Activated CD4-positive, CD25-positive, alpha-beta regulatory T cell treated with anti-CD3 and anti-CD28 coated beads, Interleukin-2, amount 50 U/mL, for 72 hours (primary cell): Measurements from ENCODE around the gene EDNRB.
"Not testable (repeated sequence)": the region's sequence is repeated elsewhere in the genome, so short reads cannot be mapped to it uniquely, and the experiment has no call there.

Source experiments
- DNase-seq: peaks from one replicate; pipeline ENCODE4 v3.0.0; 2021

The EDNRB gene

DNA sequence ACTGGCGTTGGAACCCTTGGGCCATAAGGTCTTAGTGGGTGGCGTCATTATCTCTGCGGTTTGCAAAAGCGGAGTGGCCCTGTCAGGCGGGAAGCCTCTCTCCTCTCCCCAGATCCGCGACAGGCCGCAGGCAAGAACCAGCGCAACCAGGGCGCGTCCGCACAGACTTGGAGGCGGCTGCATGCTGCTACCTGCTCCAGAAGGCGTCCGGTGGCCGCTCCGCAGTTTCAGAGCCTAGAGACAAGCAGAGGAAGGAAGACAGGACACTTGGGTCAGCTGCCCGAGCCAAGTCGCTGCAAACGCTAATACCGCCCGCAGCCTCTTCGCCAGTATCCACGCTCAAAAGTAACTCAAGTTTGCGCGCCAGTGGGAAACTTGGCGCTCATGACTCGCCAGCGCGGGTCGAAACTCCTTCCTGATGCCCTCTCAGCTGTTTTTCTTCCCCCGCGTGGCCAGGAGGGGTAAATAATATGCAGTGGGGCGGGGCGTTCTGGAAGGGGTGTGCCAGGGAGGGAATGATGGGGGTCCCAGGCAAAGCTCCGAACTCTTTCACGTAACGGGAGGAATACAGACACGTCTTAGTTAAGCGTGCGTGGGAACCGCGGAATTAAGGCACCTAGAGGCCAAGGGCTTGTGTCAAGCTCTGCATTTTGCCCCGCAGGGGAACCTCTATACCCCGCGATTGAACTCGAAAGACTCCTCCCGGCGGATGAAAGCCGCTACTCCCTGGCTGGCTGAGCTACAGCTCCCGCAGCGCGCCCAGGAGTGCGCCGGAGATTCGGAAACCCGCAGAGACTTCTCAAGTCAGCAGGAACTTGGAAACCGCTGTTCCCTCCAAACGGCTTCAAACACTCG is at the start of gene EDNRB:
Gene EDNRB (minus strand): TSS at position 441 of the 855 bp plus-strand sequence. CDS start 258 bp downstream, at position 183.
- DNase-seq, result no peak

DNA sequence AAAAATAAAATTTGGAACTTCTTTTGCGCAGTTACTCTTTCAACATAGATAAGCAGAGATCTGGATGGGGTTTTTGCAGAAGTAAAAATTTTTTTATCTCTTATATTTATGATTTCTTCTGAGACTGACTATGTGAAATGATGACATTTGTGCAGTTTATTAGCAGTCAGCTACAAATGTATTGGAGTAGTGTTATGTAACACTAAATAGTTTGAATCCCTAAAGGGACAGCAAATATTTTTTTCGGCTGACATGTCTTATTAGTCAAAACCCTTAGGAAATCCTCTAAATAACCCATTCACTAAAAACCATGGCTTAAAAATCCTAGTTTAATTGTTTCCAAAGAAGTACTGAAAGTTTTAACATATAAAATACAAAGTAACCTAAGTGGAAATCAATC is 48.0 kb upstream of the EDNRB start:
- no peak for DNase-seq

DNA sequence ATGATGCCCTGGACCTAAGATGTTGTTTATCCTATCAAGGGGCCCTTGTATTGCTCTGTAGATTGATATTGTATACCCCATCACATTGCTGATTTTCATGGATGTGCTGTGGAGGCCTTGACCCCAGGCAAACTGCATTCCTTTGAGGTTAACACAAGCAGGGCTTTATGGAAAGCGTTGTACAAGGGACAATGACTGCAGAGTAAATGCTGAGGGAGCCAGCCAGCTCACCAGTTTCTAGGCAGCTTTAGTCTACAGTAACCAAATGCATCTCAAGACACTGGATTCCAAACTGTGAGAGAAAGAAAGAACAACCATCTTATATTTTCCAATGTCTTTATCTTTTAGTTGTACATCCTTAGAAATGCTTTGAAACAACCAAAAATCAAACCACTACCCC is 34.1 kb upstream of the EDNRB start:
- DNase-seq, result no peak

DNA sequence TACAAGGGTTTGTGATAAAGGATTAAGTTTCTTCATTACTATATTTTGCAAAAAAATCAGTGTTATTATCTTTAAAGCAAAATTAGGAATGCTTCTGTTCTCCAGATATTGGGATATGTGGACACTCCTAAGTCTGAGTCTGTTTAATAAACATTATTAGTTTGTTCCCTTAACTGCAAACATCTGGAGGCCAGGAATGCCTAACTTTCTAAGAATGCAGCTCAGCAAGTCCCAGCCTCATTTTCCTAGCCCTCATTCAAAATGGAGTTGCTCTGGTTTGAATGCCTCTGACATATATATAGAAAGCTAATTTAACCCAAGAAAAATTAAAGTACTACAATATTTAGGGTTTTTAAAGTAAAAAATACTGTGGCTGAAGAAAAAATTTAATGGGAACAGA is 33.6 kb upstream of the EDNRB start:
- DNase-seq, result no peak

DNA sequence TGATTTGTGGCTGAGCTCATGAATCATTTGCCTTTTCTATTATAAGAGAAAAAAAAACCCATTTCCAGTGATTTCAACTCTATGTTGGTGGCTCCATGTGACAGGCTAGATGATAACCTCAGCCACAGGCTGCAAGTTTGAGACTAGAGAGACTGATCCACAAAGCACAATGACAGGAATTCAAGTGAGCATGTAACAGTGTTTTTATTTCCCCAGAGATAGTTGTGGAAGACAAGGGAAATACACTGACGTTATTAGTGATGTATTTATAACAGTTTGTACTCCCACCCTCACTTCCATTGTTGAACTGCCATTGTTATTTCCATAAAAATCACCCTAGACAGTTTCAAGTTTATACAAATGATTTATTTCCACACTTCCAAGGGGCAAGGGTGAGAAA is 27.9 kb upstream of the EDNRB start:
- no peak for DNase-seq

DNA sequence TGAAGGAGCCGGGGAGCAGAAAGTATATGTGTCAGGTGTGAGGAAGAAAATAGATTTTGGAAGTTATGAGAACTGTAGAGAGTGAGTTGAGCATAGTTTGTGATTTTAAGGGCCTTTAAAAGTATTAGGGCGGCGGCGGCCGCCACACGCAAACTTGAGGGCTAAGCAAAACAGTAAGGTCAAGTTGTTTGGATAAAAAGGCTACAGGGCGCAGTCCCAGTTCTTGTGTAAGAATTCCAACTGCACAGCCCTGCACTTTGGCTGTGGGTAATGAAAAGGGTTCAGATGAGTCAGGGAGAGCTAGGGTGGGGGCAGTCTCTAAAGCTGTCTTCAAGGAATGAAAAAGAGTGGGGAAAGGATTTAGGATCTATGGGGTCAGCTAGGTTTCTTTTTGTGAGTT is 16.4 kb upstream of the EDNRB start:
- DNase-seq, result not testable (repeated sequence)

DNA sequence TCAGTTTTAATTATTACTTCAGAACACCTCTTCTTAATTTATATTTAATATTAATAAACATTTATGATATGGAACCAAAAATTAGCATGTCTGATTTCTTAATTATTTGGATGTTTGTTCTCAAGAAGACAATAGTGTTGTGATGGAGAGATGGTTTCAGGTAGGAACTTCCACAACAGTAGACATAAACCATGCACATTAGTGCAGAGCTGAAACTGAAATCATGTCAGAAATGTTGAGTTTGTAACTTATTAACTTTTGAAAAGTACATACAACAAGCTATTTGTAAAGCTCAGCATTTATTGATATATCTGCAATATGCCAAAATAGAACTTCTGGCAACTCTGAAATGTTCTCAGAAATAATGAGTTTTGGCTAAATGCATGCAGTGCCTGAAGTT is 11.8 kb upstream of the EDNRB start:
- no peak for DNase-seq

DNA sequence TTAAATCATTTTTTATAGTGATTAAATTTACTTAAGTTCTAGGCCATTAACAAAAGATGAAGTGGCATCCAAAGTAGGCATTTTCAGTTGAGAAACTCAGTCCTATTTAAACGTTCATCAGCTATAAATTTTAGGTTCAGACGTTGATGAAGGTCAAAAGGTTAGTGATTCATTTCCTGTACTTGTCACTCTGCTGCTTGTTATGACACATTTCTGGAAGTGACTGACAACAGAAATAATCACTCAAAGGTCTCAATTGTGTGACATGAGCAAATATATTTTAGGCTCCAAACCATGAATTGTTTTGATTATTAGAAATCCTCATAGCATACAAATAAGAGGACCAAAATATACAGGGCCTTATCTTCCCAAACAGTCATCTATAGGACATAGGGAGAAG is 10.3 kb upstream of the EDNRB start:
- DNase-seq, result no peak

DNA sequence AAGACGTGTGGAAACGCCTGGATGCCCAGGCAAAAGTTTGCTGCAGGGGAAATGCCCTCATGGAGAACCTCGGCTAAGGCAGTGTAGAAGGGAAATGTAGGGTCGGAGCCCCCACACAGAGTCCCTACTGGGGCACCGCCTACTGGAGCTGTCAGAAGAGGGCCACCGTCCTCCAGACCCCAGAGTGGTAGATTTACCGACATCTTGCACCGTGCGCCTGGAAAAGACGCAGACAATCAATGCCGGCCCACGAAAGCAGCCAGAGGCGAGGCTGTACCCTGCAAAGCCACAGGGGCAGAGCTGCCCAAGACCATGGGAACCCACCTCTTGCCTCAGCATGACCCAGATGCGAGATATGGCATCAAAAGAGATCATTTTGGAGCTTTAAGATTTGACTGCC is 7.0 kb upstream of the EDNRB start:
- DNase-seq, result no peak

DNA sequence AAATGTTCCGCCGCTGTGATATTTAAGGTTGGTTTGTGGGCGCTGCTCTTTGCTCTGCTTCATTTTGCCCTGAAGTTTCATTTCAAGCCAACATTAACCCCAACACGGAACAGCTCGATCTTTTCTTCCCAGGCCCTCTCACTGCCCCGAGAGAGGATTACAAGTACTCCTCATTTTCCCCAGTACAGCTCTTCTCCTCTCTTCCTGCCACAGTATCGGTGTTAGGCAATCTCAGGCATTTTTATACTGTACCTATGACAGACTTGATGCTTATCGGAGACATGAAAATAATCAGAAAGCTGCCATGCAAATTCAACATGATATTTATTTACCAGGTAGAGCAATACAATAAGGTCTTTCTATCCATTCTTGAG is 1.3 kb upstream of the EDNRB start:
- no peak for DNase-seq

DNA sequence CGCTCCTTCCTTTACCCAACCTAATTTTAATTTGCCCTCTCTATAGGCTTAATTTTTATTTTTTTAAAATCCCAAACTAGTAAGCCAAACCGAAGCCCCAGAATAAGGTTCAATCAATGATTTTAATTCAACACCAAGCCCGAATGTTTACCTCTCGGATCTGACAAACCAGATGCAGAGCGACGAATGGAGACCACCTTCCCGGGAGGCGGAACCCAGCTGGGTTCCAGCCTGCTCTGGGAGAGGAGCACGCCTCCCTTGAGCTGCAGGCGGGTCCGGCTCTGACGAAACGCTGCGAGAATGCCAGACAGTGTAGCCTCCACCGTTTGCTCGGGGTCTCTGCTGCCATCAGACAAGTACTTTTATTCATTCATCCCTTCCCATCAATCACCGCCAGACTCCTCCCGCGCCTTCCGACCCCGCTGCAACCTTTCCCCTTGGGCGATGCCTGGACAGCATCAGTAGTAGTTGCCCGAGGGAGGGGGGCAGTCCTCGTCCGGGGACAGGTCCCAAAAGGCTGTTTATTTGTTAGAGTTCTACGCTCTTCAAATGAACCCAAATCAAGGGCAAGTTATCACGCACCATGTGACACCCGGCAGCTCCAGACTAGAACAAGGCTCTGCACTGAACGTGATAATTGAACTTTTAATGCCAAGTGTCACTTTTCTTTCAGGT is 752 bp upstream of the EDNRB start:
- no peak for DNase-seq

DNA sequence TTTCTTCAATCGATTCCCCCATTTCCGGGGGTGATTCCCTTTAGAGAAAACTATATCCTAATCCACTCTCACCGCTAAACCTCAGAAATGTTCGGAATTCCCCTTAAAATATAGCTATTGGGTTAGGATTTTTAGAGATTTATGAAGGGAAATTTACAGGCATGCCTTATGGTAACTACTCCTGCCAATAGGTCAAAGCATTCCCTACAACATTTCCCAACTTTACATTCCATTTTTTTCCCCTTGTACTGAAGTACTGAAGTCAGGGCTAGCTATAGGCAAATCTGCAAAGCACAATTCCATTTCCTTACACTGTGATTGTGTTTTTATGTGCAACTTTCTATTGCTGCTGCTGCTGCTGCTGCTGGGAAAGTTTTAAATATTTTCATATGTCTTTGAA is 2.1 kb downstream of the EDNRB start:
- no peak for DNase-seq

DNA sequence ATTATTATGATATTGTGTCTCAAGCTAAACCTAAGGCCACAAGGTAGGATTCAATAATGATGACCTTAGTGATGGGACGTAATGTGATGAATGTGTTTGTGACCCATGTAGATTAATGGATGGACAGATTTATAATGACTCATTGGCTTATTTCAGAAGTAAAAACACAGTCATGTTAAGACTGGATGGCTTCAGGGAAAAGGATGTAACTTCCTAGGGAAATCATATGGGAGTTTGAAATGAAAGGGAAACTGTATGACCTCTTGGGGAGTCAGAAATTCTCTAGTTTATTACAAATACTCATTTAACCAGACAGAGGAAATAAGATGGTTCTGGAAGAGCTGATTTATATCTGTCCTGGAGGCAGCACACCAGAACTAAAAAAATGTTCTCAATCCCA is 2.9 kb downstream of the EDNRB start:
- DNase-seq, result no peak

DNA sequence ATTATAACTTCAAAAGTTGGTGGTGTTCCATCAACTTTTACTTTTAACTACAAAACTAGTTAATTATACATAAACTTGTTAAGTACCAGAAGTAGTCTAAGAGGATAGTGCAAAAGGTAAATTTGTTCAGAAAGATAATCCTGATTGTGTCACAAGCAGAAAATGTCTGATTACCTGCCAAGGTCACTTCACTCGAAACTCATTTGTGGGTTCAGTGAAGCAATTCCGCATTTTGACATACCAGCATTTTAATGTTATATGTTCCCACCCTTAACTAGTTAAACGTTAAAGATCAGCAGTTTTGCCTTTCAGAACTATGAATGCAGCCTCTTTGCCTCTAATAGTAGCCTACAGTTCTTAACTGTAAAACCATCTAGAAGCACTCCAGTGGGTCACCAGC is 5.6 kb downstream of the EDNRB start:
- no peak for DNase-seq

DNA sequence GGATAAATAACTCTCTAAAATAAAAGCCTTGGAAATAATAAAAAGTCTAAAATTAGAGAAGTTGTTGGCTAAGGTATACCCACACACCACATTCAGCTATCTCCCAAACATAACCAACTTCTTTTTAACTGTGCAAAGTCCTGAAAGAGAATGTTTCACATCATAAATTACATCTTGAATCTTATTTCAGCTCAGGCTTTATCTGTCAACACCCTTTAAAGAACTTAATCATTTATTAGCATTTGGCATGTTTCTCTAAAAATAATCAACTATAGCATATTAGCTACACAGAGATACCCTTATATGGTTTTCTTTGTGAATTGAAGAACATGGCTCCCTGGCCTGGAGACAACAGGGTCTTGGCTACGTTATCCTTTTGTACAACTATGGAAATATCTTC is 6.9 kb downstream of the EDNRB start:
- no peak for DNase-seq

DNA sequence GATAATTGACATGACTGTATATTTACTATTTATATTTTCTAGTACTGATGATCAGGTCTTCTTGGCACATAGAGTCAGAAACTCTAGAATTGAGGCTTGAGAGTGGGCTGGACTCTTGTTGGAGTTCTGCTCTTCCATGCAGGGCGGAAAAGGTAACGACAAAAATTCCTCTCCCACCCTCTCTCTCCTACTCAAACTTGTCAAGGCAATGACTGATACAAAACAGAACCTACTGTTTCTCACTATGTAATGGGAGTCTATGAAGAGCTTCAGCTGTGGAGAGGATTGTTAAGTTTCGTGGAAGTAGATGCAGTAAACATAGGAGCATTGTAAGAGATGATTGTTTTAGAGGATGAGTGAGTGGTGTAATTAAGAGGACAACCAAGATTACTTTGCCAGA is 8.8 kb downstream of the EDNRB start:
- no peak for DNase-seq

DNA sequence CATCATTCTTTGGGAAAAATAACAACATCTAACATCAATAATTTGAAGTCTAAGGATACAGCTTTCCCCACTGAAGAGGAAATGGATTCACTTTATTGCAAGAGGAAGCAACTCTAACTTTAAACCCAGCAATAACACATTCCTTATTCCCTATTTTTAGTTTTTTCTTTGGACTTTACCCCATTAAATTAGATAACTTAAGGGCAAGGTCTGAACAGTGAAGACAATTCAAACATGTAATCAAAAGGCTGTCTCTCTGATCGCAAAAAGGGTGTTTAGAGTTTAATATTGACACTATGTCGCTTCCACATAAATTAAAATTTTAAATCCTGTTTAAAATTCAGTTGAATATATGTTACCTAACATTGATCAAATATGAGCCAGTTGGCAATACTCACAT is 10.1 kb downstream of the EDNRB start:
- DNase-seq, result no peak

DNA sequence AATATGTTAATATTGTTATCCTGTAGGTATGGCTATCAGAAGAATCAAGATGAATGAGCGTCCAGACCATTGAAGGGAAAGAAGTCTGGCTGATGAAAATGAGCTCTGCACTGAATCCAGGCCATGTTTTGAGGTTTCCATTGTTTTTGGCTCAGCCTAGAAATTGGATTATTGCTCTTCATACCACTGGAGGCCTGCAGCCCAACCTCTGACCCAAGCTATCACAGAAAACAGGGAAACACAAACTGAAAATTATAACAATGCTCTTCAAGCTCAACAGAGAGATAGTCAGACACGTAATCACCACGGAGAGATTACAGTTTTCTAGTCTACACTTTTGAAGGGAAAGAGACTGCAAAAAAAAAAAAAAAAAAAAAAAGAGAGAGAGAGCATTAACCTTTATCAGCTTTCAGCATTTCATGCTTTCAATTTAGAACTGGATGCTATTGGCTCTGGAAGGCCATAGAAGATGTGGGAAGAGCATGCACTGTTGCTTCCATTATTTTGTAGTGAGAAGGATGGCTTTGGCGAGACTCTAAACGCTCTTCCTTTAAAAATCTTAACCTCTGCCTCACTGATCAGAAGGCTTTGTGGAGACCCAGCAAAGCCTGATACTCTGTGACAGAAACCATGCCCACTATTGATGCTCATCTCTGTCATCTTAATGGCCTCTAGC is 10.8 kb downstream of the EDNRB start:
- no peak for DNase-seq

DNA sequence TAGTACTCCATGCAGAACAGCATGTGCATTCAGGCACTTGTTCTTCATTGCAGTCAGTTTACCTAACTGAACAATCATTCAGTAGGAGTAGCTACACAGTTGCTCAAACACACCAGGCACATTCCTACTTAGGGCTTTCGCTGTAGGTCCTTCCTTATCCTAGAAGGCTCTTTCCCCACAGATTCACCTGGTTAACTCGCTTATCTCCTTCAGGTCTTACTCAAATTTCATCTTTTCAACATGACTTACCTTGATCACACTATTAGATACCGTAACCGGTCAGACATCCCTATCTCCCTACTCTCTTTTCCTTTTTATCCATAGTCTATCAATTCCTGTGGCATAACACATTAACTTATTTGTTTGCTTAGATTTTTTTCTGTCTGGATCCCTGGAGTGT is 14.6 kb downstream of the EDNRB start:
- DNase-seq, result no peak

DNA sequence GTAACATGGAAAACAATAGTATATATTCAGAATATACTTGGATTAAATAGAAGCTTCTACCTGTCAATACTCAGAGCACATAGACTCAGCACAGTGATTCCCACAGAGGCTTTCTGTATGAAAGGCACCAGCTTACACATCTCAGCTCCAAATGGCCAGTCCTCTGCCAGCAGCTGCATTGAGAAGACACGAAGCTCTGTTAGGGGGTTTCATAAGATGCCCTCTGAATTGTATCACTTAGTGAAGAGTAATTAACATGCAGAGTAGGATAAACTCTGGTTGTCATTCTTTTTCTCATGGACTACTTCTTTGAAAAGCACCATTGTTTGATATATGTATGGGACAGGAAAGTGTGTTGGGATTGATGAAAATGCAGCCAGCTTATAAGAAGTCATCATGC is 15.2 kb downstream of the EDNRB start:
- DNase-seq, result no peak

DNA sequence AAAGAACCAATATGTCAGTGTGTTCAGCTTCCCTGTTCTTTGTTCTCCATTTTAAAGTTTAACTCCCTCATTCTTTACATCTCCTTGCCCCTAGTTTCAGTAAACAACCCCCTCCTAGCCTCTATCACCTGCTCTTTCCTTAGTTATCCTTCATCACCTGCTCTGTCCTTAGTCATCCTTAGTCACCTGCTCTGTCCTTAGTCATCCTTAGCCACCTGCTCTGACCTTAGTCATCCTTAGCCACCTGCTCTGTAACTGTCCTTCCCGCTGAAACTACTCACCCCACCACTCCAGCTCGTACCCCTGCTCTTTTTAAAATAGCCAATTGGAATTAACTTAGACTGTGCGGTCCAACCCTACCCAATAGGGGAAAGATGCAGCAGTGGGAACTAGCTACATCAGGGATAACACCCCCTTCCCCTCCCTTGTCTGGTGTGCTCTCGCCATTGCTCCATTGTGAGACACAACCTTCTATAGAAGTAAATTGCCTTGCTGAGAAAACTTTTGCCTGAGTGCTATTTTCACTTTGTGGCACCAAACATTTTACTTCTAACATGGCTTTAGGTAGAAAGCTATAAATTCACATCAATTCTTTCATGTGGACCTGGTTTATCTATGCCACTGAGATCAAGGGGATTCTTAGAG is 16.2 kb downstream of the EDNRB start:
- DNase-seq, result no peak

DNA sequence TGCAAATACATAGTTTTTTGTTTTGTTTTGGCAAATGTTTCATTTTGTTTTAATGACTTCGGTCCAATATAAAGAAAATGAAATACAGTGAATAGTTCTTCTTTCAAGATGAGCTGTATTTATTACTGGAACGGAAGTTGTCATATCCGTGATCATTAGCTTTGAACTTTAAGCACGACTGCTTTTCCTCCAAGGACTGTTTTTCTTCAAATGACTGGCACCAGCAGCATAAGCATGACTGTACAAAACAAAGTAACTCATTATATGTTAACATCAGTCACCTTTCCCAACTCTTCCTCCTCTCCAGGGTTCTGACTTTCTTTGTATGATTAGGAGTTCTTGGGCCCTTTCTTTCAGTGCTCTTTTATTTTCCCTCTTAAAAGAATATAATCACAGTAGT is 20.5 kb downstream of the EDNRB start:
- no peak for DNase-seq

DNA sequence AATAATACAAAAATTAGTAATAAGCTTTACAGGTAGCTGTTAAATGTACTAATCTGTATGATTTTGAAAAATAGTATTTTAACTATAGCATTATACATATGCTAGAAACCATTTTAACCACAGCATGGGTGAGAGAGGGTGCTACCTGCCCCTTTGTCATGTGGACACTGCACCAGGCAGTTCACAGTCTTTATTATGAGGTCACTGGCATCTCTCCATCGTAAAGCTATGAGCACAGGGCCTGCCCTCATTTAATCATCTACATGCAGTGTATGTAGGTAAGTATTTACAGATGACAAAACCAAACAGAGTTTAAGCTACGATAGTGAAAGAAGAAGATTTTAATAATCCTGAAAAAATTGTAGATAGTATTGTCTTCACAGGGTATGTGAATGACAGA is 21.7 kb downstream of the EDNRB start:
- DNase-seq, result no peak

DNA sequence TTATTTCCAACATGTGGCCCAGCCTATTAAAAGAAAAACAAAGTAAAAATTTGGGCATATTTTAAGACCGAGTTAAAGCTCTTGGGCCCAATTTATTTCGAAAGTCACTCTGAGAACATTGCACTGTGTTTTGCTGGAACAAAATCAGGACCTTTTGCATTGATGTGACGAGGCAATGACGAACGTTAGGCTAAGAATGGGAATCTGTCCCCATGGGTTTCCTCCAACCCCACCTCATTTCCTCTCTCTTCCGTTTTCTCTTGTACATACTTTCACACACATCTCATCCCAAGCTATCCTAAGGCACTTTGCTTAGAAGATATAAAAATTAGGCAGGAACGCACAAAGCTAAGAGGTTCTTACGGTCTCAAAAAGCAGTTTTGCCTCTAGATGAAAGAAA is 22.1 kb downstream of the EDNRB start:
- no peak for DNase-seq
